Activated CD8-positive, alpha-beta T cell treated with anti-CD3 and anti-CD28 coated beads for 36 hours (primary cell): Measurements from ENCODE around the gene WFDC1. TPM values are rescaled to one million over a fixed set of nuclear protein-coding genes. Genes with fewer than 3 reads are reported as not detected.

Experiments used
- ATAC-seq: fragments of 200-7000 bp; cut with Tn5 transposase; one replicate; pipeline ENCODE4 v1.10.0; 2021; ENCODE audit warnings: mild to moderate bottlenecking, moderate library complexity
- CTCF ChIA-PET: fragments of 350-600 bp; sonication (Branson Sonifier 250); formaldehyde crosslinking; loops from one replicate; lab custom pipeline; 2021; ENCODE audit warnings: antibody characterized with exemption; lab: Charles Lee
- POLR2A ChIA-PET: fragments of 350-600 bp; sonication (Branson Sonifier 250); formaldehyde crosslinking; loops from one replicate; lab custom pipeline; 2021; ENCODE audit warnings: antibody characterized with exemption; lab: Charles Lee
- DNase-seq: peaks from one replicate; pipeline ENCODE4 v3.0.0-alpha.2; 2020
- H3K27ac Mint-ChIP-seq: one replicate; pipeline ENCODE4 v1.8.0; 2021; ENCODE audit warnings: mild to moderate bottlenecking, mixed read lengths
- H3K27me3 Mint-ChIP-seq: one replicate; pipeline ENCODE4 v1.8.0; 2021; ENCODE audit warnings: mixed read lengths
- H3K36me3 Mint-ChIP-seq: one replicate; pipeline ENCODE4 v1.8.0; 2021; ENCODE audit warnings: low read depth, mixed read lengths
- H3K4me1 Mint-ChIP-seq: one replicate; pipeline ENCODE4 v1.8.0; 2021; ENCODE audit warnings: low read depth, mixed read lengths
- H3K4me3 Mint-ChIP-seq: one replicate; pipeline ENCODE4 v1.8.0; 2021; ENCODE audit warnings: mild to moderate bottlenecking, moderate library complexity, mixed read lengths
- H3K9me3 Mint-ChIP-seq: one replicate; pipeline ENCODE4 v1.8.0; 2021; ENCODE audit warnings: mixed read lengths
- intact Hi-C: fragments of 100-400 bp; cut with micrococcal nuclease; formaldehyde crosslinking; loops from one replicate; pipeline ENCODE4 v1.10.0; 2022
- total RNA-seq, 2 experiments: library from RNA; stranded (reverse); gene quantifications; one replicate each; pipeline ENCODE4 v1.2.3, GENCODE V29; 2021
- TF ChIP-seq, protein P1 (sequence below): fragments of 200-600 bp; IDR thresholded peaks from one replicate; pipeline ENCODE4 v1.8.0; 2022; ENCODE audit warnings: antibody characterized with exemption, mild to moderate bottlenecking

Gene WFDC1
- total RNA-seq, 2 experiments from 2014 or later: not detected

DNA sequence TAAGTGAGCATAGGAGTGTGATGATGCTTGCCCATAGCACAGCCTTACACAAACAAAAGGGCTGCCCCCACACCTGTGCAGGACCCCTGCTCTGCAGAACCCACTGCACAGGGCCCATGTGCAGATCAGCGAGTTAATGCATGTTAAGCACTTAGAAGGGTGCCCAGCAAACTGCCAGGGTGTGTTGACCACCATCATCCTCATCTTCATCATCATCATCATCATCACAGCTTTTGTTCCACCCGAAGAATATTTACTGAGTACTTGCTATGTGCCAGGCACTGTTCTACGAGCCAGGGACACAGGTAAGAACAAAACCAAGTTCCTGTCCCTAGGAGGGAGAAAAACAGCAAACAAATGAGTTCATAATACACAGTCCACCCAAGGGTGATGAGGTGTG lies 11.9 kb downstream of the WFDC1 start:
- no peaks in the 10 kb centered on the region for H3K36me3 Mint-ChIP-seq
- no peak for DNase-seq
- no peaks in the 10 kb centered on the region for H3K4me1 Mint-ChIP-seq
- TF ChIP-seq, protein P1, sequence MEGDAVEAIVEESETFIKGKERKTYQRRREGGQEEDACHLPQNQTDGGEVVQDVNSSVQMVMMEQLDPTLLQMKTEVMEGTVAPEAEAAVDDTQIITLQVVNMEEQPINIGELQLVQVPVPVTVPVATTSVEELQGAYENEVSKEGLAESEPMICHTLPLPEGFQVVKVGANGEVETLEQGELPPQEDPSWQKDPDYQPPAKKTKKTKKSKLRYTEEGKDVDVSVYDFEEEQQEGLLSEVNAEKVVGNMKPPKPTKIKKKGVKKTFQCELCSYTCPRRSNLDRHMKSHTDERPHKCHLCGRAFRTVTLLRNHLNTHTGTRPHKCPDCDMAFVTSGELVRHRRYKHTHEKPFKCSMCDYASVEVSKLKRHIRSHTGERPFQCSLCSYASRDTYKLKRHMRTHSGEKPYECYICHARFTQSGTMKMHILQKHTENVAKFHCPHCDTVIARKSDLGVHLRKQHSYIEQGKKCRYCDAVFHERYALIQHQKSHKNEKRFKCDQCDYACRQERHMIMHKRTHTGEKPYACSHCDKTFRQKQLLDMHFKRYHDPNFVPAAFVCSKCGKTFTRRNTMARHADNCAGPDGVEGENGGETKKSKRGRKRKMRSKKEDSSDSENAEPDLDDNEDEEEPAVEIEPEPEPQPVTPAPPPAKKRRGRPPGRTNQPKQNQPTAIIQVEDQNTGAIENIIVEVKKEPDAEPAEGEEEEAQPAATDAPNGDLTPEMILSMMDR: no peak
- H3K27ac Mint-ChIP-seq: no peak overlapping the region
- intact Hi-C loops: no loop called here
- H3K4me3 Mint-ChIP-seq: no peak overlapping the region
- H3K9me3 Mint-ChIP-seq: no peaks in the 10 kb centered on the region
- ChIA-PET POLR2A (no interaction called here), CTCF (interaction anchor here (1.1 kb wide), 1 partner anchor 30 kb away, joined by 4 read pairs; no protein-coding TSS in a partner anchor)
- H3K27me3 Mint-ChIP-seq: peaks cover 7% of the 10 kb centered on the region
- ATAC-seq: no peak

GRCh38 chr16:84307209-84307954 lies 12.7 kb downstream of the WFDC1 start:
- H3K27ac Mint-ChIP-seq: no peak overlapping the region
- peaks cover 11% of the 10 kb centered on the region for H3K27me3 Mint-ChIP-seq
- H3K9me3 Mint-ChIP-seq: no peaks in the 10 kb centered on the region
- ChIA-PET POLR2A (no interaction called here), CTCF (interaction anchor here (1.0 to 2.8 kb wide), 6 partner anchors 10 to 30 kb away, joined by 3 to 18 read pairs (median 4); no protein-coding TSS in a partner anchor)
- ATAC-seq (no peak), DNase-seq (no peak)
- no peaks in the 10 kb centered on the region for H3K36me3 Mint-ChIP-seq
- intact Hi-C loops: no loop called here
- TF ChIP-seq, protein P1: no peak
- no peak overlapping the region for H3K4me3 Mint-ChIP-seq
- no peaks in the 10 kb centered on the region for H3K4me1 Mint-ChIP-seq

DNA sequence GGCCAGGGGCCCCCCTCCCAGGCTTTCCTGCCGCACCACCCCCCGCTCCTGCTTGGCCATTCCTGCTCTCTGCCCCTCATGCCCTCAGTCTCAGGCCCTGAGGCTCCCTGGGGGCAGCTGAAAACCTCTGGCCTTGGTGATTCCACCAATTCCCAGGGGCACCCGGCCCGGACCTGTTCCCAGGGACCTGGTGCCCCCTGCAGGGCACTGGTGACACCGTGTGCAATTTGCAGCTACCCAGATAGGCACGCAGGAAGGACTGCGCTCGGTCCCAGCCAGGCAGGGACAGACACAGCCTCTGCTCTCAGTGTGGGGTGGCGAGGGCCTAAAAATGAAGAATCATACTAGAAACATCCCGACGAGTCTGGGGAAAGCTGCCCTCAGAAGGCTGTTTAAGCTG lies 13.4 kb downstream of the WFDC1 start:
- ChIA-PET CTCF (interaction anchor here (0.5 to 2.8 kb wide), 10 partner anchors 9 to 186 kb away, joined by 3 to 18 read pairs (median 3); no protein-coding TSS in a partner anchor), POLR2A (no interaction called here)
- intact Hi-C loops: no loop called here
- TF ChIP-seq, protein P1: peak; percentile 36
- DNase-seq: peak; percentile 38
- H3K27ac Mint-ChIP-seq: no peak overlapping the region
- ATAC-seq: peak; percentile 62
- no peak overlapping the region for H3K4me3 Mint-ChIP-seq
- H3K27me3 Mint-ChIP-seq: peaks cover 14% of the 10 kb centered on the region
- no peaks in the 10 kb centered on the region for H3K9me3 Mint-ChIP-seq
- no peaks in the 10 kb centered on the region for H3K4me1 Mint-ChIP-seq
- H3K36me3 Mint-ChIP-seq: no peaks in the 10 kb centered on the region

DNA sequence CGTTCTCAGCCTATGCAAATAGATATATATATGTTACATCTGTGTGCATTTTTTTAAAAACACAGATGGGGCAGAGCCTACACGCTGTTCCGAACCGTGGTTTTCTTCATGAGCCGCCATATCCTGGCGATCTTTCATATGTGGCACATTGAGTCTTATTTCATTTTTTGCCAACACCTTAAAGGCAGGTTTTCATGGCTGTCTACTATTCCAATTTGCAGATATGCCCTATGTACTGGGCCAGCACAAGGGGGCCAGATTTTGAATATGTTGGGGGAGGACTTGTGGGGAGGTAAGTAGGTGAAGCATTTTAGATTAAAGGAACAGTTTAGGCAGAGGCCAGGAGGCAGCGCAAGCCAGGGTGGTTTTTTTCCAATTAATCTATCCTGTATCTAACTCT lies 16.0 kb downstream of the WFDC1 start:
- H3K9me3 Mint-ChIP-seq: no peaks in the 10 kb centered on the region
- ATAC-seq: no peak
- POLR2A ChIA-PET: no interaction called here
- H3K4me3 Mint-ChIP-seq: no peak overlapping the region
- H3K27me3 Mint-ChIP-seq: peaks cover 16% of the 10 kb centered on the region
- TF ChIP-seq, protein P1: no peak
- CTCF ChIA-PET: no interaction called here
- intact Hi-C loops: no loop called here
- H3K4me1 Mint-ChIP-seq: no peaks in the 10 kb centered on the region
- no peaks in the 10 kb centered on the region for H3K36me3 Mint-ChIP-seq
- H3K27ac Mint-ChIP-seq: no peak overlapping the region
- DNase-seq: no peak

GRCh38 chr16:84312783-84313382 lies 18.2 kb downstream of the WFDC1 start:
- TF ChIP-seq, protein P1: no peak
- Mint-ChIP-seq H3K27ac (no peak overlapping the region), H3K27me3 (peaks cover 12% of the 10 kb centered on the region), H3K4me1 (no peaks in the 10 kb centered on the region), H3K4me3 (no peak overlapping the region), H3K9me3 (peaks cover 2% of the 10 kb centered on the region), H3K36me3 (no peaks in the 10 kb centered on the region)
- ATAC-seq (no peak), DNase-seq (no peak)
- POLR2A ChIA-PET: no interaction called here
- intact Hi-C loops: no loop called here
- CTCF ChIA-PET: no interaction called here
